HG02981 (cell line): ENCODE data around the gene GSC2.

ENCODE experiments used
- ATAC-seq: cut with Tn5 transposase; IDR thresholded peaks from one replicate; pipeline ENCODE4 v1.9.1; 2021; ENCODE audit warnings: mild to moderate bottlenecking, moderate library complexity; ENCODE audit not compliant: unreplicated experiment

GSC2 gene

GRCh38 chr22:19136915-19137314, 13.2 kb downstream of the GSC2 start:
- no peak for ATAC-seq

GRCh38 chr22:19134874-19135273, 15.2 kb downstream of the GSC2 start:
- no peak for ATAC-seq

GRCh38 chr22:19134176-19134831, 15.8 kb downstream of the GSC2 start:
- no peak for ATAC-seq

GRCh38 chr22:19133561-19133960, 16.5 kb downstream of the GSC2 start:
- ATAC-seq = no peak

- ATAC-seq = no peak
Observed at GRCh38 chr22:19132693-19133400, 17.2 kb downstream of the GSC2 start.

- no peak for ATAC-seq
Observed at GRCh38 chr22:19132153-19132552, 17.9 kb downstream of the GSC2 start.

GRCh38 chr22:19131685-19132015, 18.4 kb downstream of the GSC2 start:
- no peak for ATAC-seq

- ATAC-seq = no peak
Observed at GRCh38 chr22:19130959-19131684, 19.0 kb downstream of the GSC2 start, which contains the start of gene TSSK2. Gene TSSK2 (plus strand): TSS chr22:19131308. CDS start chr22:19131400, 92 bp downstream.

GRCh38 chr22:19129871-19130270, 20.2 kb downstream of the GSC2 start:
- ATAC-seq = no peak

GRCh38 chr22:19128946-19129727, 21.0 kb downstream of the GSC2 start:
- ATAC-seq = no peak

- no peak for ATAC-seq
Observed at GRCh38 chr22:19128009-19128401, 22.1 kb downstream of the GSC2 start.

GRCh38 chr22:19127329-19128008, 22.6 kb downstream of the GSC2 start:
- ATAC-seq = no peak

- ATAC-seq = no peak
Observed at GRCh38 chr22:19126309-19127273, 23.5 kb downstream of the GSC2 start.

GRCh38 chr22:19125474-19126308, 24.4 kb downstream of the GSC2 start:
- ATAC-seq = no peak

- no peak for ATAC-seq
Observed at GRCh38 chr22:19125011-19125410, 25.1 kb downstream of the GSC2 start.

- no peak for ATAC-seq
Observed at GRCh38 chr22:19124377-19124776, 25.7 kb downstream of the GSC2 start.

- ATAC-seq = no peak
Observed at GRCh38 chr22:19123936-19124335, 26.2 kb downstream of the GSC2 start.

GRCh38 chr22:19122752-19123492, 27.2 kb downstream of the GSC2 start:
- no peak for ATAC-seq
